GM18505 (cell line): ENCODE data around the gene CREB3L2.
"Not testable (repeated sequence)": the region's sequence is repeated elsewhere in the genome, so short reads cannot be mapped to it uniquely, and the experiment has no call there.

Experiments used
- ATAC-seq: cut with Tn5 transposase; IDR thresholded peaks from one replicate; pipeline ENCODE4 v1.9.1; 2021; ENCODE audit not compliant: unreplicated experiment
- POLR2A ChIP-seq: IDR thresholded peaks from 4 replicates; pipeline ENCODE4 v1.6.1; 2011; ENCODE audit warnings: borderline replicate concordance; ENCODE audit not compliant: insufficient read depth, insufficient read length; ENCODE audit errors: extremely low read depth

The CREB3L2 gene

DNA sequence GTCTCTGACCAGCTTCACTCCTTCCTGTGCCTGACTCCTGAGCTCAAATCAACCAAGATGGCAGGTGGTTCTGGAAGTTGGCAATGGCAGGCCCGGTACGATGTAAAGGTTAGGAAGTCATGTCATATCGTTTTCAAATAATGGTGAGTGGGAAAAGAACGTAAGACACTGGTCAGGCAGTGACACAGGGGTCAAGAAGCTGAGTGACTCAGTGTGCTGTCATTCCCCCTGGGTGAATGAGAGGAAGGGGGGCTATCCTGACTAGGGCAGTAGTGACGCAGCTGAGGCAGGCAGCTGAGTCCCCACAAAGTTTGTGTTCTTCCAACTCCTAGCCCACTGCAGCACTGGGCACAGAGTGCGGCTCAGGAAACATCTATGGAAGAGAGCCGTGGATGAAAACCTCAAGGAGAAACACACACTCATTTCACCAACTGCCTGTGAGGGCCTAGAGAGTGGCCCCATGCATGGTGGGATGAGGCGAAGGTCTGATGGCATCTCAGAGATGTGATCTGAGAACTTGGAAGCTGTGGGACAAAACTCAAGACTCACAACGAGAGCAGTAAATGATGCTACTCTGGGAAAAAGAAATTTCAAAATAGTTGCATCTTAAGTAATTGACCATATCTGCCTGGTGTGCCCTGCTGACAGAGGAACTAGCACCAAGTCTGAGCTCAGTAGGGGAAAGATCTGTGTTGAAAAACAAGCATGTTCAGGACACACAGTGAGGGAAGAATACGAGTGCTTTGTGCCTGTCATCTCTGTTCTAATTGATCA lies 23.2 kb downstream of the CREB3L2 start:
- ATAC-seq: no peak
- TF ChIP-seq POLR2A: no peak

- TF ChIP-seq POLR2A: no peak
These were observed 24.7 kb downstream of the CREB3L2 start for GRCh38 chr7:137977173-137977572.

GRCh38 chr7:137976696-137977095 lies 25.2 kb downstream of the CREB3L2 start:
- no peak for TF ChIP-seq POLR2A
- no peak for ATAC-seq

More at GRCh38 chr7:137977173-137977572, 24.7 kb downstream of the CREB3L2 start:
- no peak for ATAC-seq

- no peak for TF ChIP-seq POLR2A
- ATAC-seq: no peak
These were observed 25.7 kb downstream of the CREB3L2 start for GRCh38 chr7:137976232-137976631.

DNA sequence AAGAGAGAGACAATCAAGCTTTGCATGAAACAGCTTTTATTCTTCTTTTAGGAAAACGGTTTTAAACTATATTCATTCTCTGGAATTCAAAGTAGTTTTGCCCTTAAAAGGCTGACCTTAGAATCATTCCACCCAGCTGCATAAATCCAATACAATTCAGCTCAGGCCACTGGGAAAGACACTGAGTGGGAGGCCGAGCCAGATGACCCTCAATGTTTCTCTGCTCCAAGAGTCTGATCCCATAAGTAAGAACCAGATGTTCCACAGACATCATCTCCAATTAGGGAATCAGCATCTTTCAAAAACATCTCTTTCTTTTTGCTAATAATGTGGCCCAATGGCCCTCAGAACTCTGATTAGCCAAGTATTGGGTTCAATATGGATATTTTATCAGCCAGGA lies 26.1 kb downstream of the CREB3L2 start:
- ATAC-seq: no peak

DNA sequence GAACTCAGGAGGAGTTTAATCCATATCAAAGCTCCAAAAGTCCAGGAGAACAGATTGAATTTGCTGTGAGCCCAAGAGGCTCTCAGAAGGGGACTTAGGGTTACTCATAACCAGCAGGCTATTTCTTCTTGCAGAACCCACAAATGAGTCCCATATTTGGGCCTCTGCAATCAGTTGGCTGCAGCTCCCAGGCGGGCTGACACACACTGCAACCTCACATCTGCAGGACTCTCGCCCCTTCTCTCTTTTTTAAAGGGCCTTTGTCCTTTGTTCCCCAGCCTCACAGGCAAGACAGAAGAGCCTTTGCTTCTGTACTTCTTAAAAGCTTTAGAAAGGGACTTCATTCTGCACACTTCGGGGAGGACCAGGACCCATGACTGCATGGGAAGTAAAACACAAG lies 26.7 kb downstream of the CREB3L2 start:
- peak; percentile 19 for TF ChIP-seq POLR2A
- peak; percentile 72 for ATAC-seq

More for the DNA sequence above, 26.1 kb downstream of the CREB3L2 start:
- no peak for TF ChIP-seq POLR2A

DNA sequence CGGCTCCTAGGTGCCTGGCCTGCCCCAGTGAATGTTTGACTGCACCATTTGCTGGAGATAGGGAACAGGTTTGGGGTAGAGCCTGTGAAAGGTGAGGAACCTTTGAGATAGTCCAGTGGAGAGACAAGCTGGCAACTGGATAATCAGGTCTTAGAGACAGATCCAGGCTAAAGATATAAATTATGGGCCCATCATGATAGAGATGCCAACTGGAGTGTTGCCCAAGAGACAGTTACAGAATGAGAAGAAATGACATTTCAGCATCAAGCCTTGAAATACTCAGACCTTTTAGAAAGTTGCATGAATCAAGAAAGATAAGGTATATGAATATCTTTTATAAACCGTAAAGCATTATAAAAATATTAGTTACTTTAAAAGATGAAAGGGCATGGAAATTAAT lies 27.1 kb downstream of the CREB3L2 start:
- no peak for ATAC-seq
- TF ChIP-seq POLR2A: no peak

GRCh38 chr7:137970253-137970975 lies 31.5 kb downstream of the CREB3L2 start:
- TF ChIP-seq POLR2A: no peak
- no peak for ATAC-seq

DNA sequence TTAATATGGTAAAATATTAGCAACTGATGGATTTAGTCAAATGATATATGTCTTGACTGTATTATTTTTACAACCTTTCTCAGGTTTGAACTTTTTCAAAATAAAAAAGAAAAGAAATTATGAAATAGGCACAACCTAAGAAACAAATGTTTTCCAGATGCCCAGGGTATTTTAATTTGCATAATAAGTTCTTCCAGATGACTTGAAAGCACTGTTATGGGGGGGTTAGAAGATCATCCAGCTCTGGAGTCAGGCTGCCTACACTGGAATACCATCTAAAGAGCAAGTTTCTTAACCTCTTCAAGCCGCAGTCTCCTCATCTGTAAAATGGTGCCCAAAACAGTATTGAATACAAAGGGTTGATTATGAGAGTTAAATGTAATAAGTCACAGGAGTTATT lies 32.1 kb downstream of the CREB3L2 start:
- no peak for TF ChIP-seq POLR2A
- no peak for ATAC-seq

- ATAC-seq: no peak
- TF ChIP-seq POLR2A: no peak
These were observed 33.0 kb downstream of the CREB3L2 start for GRCh38 chr7:137968890-137969289.

- ATAC-seq: not testable (repeated sequence)
These were observed 33.5 kb downstream of the CREB3L2 start for GRCh38 chr7:137968339-137968738.

GRCh38 chr7:137967143-137968018 lies 34.5 kb downstream of the CREB3L2 start:
- no peak for TF ChIP-seq POLR2A
- ATAC-seq: no peak

DNA sequence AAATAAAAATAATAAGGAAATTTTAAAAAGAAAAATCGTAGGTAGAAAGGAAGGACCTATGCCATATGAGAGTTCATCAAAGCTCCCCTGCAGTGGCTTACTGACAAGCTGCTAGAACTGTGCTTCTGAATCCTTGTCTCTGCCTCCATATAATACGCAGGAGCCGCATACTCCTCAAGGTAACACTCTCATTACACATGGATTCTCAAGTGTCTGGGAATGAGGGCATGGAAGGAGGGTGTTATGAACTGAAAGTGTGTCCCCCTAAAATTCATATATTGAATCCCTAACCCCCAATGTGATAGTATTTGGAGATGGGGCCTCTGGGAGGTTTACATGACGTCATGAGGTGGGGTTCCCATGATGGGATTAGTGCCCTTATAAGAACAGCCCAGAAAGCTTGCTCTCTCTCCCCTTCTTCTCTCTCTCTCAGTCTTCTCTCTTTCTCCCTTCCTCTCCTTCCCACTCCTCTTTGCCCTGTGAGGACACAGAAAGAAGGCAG lies 35.2 kb downstream of the CREB3L2 start:
- no peak for TF ChIP-seq POLR2A
- ATAC-seq: no peak

DNA sequence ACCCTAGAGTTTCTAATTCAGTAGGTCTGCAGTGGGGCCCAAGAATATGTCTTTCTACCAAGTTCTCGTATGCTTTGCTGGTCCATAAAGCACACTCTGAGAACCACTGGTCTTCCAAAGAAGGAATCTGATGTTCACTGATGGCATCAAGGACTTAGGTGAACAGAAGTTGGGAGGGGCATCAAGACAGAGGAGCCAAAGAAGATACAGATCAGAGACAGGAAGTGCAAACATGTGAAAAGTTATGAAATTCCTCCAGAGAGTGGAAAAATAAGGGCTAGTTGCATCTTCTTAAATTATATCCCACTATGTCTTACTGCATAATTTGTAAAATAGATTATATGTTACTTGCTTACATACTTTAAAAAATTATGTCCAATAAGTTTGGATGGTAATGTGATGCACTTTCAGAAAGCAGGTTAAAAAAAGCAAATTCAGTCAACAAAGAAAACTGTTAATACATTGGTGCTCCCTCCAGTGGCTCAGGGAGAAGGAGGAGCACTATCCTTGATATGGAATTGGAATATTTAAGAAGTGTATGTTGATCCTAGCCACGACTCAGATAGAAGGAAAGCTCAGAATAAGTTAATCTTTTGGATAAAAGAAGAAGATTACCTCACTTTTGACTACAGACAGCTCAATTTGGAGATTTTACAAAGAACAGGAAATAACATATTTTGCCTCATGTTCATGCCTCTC lies 35.8 kb downstream of the CREB3L2 start:
- no peak for ATAC-seq
- TF ChIP-seq POLR2A: no peak
